Measurements from ENCODE around the gene DEPP1.

The DEPP1 gene

GRCh38 chr10:44955413-44956070 lies 23.1 kb downstream of the DEPP1 start:
- DNase-seq (ENCODE audit: extremely low read depth in 1 of 2, low read depth in 1 of 2): no peak

- no peak for DNase-seq (ENCODE audit: extremely low read depth in 1 of 2, low read depth in 1 of 2)
Measured at GRCh38 chr10:44954962-44955361, 23.6 kb downstream of the DEPP1 start.

GRCh38 chr10:44954042-44954441 lies 24.6 kb downstream of the DEPP1 start:
- DNase-seq (ENCODE audit: extremely low read depth in 1 of 2, low read depth in 1 of 2): no peak

- DNase-seq (ENCODE audit: extremely low read depth in 1 of 2, low read depth in 1 of 2): no peak
Measured at GRCh38 chr10:44952779-44953231, 25.8 kb downstream of the DEPP1 start.

- DNase-seq (ENCODE audit: extremely low read depth in 1 of 2, low read depth in 1 of 2): no peak
Measured at GRCh38 chr10:44951576-44952226, 26.9 kb downstream of the DEPP1 start.

GRCh38 chr10:44950326-44951225 lies 28.0 kb downstream of the DEPP1 start:
- DNase-seq (ENCODE audit: extremely low read depth in 1 of 2, low read depth in 1 of 2): no peak

GRCh38 chr10:44949915-44950314 lies 28.7 kb downstream of the DEPP1 start:
- no peak for DNase-seq (ENCODE audit: extremely low read depth in 1 of 2, low read depth in 1 of 2)

GRCh38 chr10:44949127-44949802 lies 29.3 kb downstream of the DEPP1 start:
- DNase-seq (ENCODE audit: extremely low read depth in 1 of 2, low read depth in 1 of 2): no peak

- DNase-seq (ENCODE audit: extremely low read depth in 1 of 2, low read depth in 1 of 2): no peak
Measured at GRCh38 chr10:44948642-44949041, 30.0 kb downstream of the DEPP1 start.

GRCh38 chr10:44947371-44948152 lies 31.0 kb downstream of the DEPP1 start:
- no peak for DNase-seq (ENCODE audit: extremely low read depth in 1 of 2, low read depth in 1 of 2)

GRCh38 chr10:44946205-44946604 lies 32.4 kb downstream of the DEPP1 start:
- DNase-seq (ENCODE audit: extremely low read depth in 1 of 2, low read depth in 1 of 2): no peak

GRCh38 chr10:44944354-44944753 lies 34.3 kb downstream of the DEPP1 start:
- no peak for DNase-seq (ENCODE audit: extremely low read depth in 1 of 2, low read depth in 1 of 2)

GRCh38 chr10:44939691-44940401 lies 38.8 kb downstream of the DEPP1 start:
- no peak for DNase-seq (ENCODE audit: extremely low read depth in 1 of 2, low read depth in 1 of 2)

- no peak for DNase-seq (ENCODE audit: extremely low read depth in 1 of 2, low read depth in 1 of 2)
Measured at GRCh38 chr10:44938956-44939355, 39.7 kb downstream of the DEPP1 start.

- no peak for DNase-seq (ENCODE audit: extremely low read depth in 1 of 2, low read depth in 1 of 2)
Measured at GRCh38 chr10:44937196-44938005, 41.2 kb downstream of the DEPP1 start.

GRCh38 chr10:44936314-44936975 lies 42.2 kb downstream of the DEPP1 start:
- no peak for DNase-seq (ENCODE audit: extremely low read depth in 1 of 2, low read depth in 1 of 2)

- DNase-seq (ENCODE audit: extremely low read depth in 1 of 2, low read depth in 1 of 2): no peak
Measured at GRCh38 chr10:44935966-44936295, 42.7 kb downstream of the DEPP1 start.

- DNase-seq (ENCODE audit: extremely low read depth in 1 of 2, low read depth in 1 of 2): no peak
Measured at GRCh38 chr10:44935201-44935965, 43.2 kb downstream of the DEPP1 start.

All from activated CD8-positive, alpha-beta memory T cell treated with anti-CD3 and anti-CD28 coated beads for 1 hour (primary cell).